OCI-LY1 (cell line): ENCODE results near the gene CNOT3.

Experiments
- EZH2 ChIP-seq: fragments of 200-600 bp; sonication (generic), shearing (Covaris generic); IDR thresholded peaks from 2 replicates; pipeline ENCODE4 v1.8.0; 2017; ENCODE audit warnings: borderline replicate concordance, mixed run types, mild to moderate bottlenecking, antibody characterized with exemption, low read length, moderate library complexity, mixed read lengths
- TF ChIP-seq, protein P1 (sequence below): fragments of 200-600 bp; sonication (generic), shearing (Covaris generic); IDR thresholded peaks from 2 replicates; pipeline ENCODE4 v1.5.1; 2017; ENCODE audit warnings: mild to moderate bottlenecking, antibody characterized with exemption, low read length, moderate library complexity, mixed read lengths

DNA sequence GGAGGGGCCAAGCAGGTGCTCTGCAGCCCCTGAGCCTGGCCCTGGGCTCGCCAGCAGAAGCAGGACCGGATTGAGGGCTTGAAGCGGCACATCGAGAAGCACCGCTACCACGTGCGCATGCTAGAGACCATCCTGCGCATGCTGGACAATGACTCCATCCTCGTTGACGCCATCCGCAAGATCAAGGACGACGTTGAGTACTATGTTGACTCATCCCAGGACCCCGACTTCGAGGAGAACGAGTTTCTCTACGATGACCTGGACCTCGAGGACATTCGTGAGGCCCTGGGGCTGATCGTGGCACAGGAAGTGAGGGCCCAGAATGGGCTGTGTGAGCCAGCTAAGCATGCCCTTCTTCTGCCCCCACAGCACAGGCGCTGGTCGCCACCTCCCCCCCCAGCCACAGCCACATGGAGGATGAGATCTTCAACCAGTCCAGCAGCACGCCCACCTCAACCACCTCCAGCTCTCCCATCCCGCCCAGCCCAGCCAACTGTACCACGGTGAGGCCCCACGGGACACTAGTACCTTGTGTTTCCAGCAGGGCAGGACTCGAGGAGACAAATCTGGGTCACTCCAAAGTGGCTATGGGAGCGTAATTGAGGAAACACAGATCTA lies 8.1 kb downstream of the CNOT3 start:
- TF ChIP-seq, protein P1, sequence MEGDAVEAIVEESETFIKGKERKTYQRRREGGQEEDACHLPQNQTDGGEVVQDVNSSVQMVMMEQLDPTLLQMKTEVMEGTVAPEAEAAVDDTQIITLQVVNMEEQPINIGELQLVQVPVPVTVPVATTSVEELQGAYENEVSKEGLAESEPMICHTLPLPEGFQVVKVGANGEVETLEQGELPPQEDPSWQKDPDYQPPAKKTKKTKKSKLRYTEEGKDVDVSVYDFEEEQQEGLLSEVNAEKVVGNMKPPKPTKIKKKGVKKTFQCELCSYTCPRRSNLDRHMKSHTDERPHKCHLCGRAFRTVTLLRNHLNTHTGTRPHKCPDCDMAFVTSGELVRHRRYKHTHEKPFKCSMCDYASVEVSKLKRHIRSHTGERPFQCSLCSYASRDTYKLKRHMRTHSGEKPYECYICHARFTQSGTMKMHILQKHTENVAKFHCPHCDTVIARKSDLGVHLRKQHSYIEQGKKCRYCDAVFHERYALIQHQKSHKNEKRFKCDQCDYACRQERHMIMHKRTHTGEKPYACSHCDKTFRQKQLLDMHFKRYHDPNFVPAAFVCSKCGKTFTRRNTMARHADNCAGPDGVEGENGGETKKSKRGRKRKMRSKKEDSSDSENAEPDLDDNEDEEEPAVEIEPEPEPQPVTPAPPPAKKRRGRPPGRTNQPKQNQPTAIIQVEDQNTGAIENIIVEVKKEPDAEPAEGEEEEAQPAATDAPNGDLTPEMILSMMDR = no peak
- TF ChIP-seq EZH2 = no peak
